Transverse colon (tissue), 4 donors: ENCODE results near the gene LRP4. TPM values are rescaled to one million over a fixed set of nuclear protein-coding genes. Genes with fewer than 3 reads are reported as not detected.

Source experiments
- DNase-seq: peaks from one replicate; pipeline ENCODE4 v3.0.0-alpha.2; 2019
- H3K27ac ChIP-seq, 4 donors: fragments of 200-600 bp; sonication (generic); 2 replicates each; pipeline ENCODE4 v1.5.1; 2016 to 2018; ENCODE audit warnings: inconsistent platforms in 4 of 4
- H3K27me3 ChIP-seq: fragments of 200-600 bp; sonication (generic); 2 replicates; pipeline ENCODE4 v1.5.1; 2017; ENCODE audit warnings: inconsistent platforms
- H3K36me3 ChIP-seq, 4 donors: fragments of 200-600 bp; sonication (generic); 2 replicates each; pipeline ENCODE4 v1.5.1; 2017 to 2019; ENCODE audit warnings: inconsistent platforms in 4 of 4
- H3K4me1 ChIP-seq, 4 donors: fragments of 200-600 bp; sonication (generic); 2 replicates each; pipeline ENCODE4 v1.5.1; 2017 to 2020; ENCODE audit warnings: inconsistent platforms in 4 of 4
- H3K4me3 ChIP-seq, 4 donors: fragments of 200-600 bp; sonication (generic); 1 replicate in 1 of 4; 2 replicates in 3 of 4; pipeline versions ENCODE4 v1.5.1 to v1.6.1; 2017 to 2019; ENCODE audit warnings: inconsistent platforms in 4 of 4
- H3K9me3 ChIP-seq, 2 donors: fragments of 200-600 bp; sonication (generic); 2 replicates each; pipeline ENCODE4 v1.5.1; 2017 to 2019; ENCODE audit warnings: inconsistent platforms in 2 of 2
- CTCF ChIP-seq, 5 experiments: fragments of 200-600 bp in 3 of 5; fragments of 450-650 bp in 2 of 5; sonication (generic) in 3 of 5; IDR thresholded peaks; 1 replicate in 2 of 5; 2 replicates in 3 of 5; pipeline ENCODE4 v1.5.1; 2016 to 2017; ENCODE audit warnings: antibody characterized with exemption in 5 of 5, inconsistent platforms in 3 of 5, mild to moderate bottlenecking in 2 of 5, moderate library complexity in 1 of 5
- EP300 ChIP-seq: sonication (generic); formaldehyde crosslinking; IDR thresholded peaks from one replicate; pipeline ENCODE4 v1.6.1; 2017; ENCODE audit warnings: antibody characterized with exemption, low read depth
- POLR2A ChIP-seq: fragments of 450-650 bp; IDR thresholded peaks from one replicate; pipeline ENCODE4 v1.6.1; 2016; ENCODE audit warnings: antibody characterized with exemption, mild to moderate bottlenecking, moderate library complexity
- POLR2AphosphoS5 ChIP-seq, 3 donors: sonication (generic); formaldehyde crosslinking; IDR thresholded peaks; one replicate each; pipeline ENCODE4 v1.6.1; 2016; ENCODE audit warnings: antibody characterized with exemption in 3 of 3
- WGBS, 2 donors: methylation state at CpG; one replicate each; pipeline ENCODE4 v1.1.5; 2018; ENCODE audit warnings: low coverage in 1 of 2; 5-methylcytosine and 5-hydroxymethylcytosine counted together
- in situ Hi-C, 4 donors: fragments of 200-750 bp; cut with MboI; loops; one replicate each; pipeline versions ENCODE4 v1.15.0 to v1.15.1; 2017; ENCODE audit warnings: low sequenced_read_pairs in 3 of 4, low pct_ligation_motif_present in 1 of 4, low pct_unique_long_range_greater_than_20kb in 1 of 4
- intact Hi-C: fragments of 100-400 bp; cut with DNase I; formaldehyde crosslinking; loops from one replicate; pipeline ENCODE4 v1.15.1; 2023; ENCODE audit warnings: low total_unique reads
- total RNA-seq, 4 donors: library from RNA; depleted of rRNA; stranded (reverse); fragments of >200 nt; gene quantifications; one replicate each; pipeline ENCODE4 v1.1.0, GENCODE V29; 2016

Gene LRP4
- total RNA-seq, 4 donors from 2014 or later, result 7.9 to 52.4 (median 16.2) TPM

GRCh38 chr11:46947399-46948077 lies 29.2 kb upstream of the LRP4 start:
- no peaks in the 10 kb centered on the region for H3K27me3 ChIP-seq
- intact Hi-C loops, result loop anchor here (2.0 kb wide), 1 partner anchor 57 kb away; no protein-coding TSS in a partner anchor
- H3K4me1 ChIP-seq, result peaks cover 10 to 37% (median 20%) of the 10 kb centered on the region in 4 donors
- no peak overlapping the region for H3K4me3 ChIP-seq
- H3K36me3 ChIP-seq, result no peaks in the 10 kb centered on the region
- in situ Hi-C loops, result no loop called here
- DNase-seq, result no peak
- no peaks in the 10 kb centered on the region for H3K9me3 ChIP-seq
- no peak for TF ChIP-seq EP300
- TF ChIP-seq POLR2AphosphoS5 (IDR thresholded peaks at IDR 0.05), result no peak
- no peak for TF ChIP-seq CTCF (IDR thresholded peaks at IDR 0.05)
- WGBS, 2 donors, result 47 to 80% methylated on average over 1 to 3 of the region's 3 CpGs
- H3K27ac ChIP-seq, result peak overlapping the region; percentile 69 to 83 (median 76)

GRCh38 chr11:46944356-46945075 lies 26.2 kb upstream of the LRP4 start:
- no peaks in the 10 kb centered on the region for H3K27me3 ChIP-seq
- no peak overlapping the region for H3K4me3 ChIP-seq
- H3K9me3 ChIP-seq, result no peaks in the 10 kb centered on the region
- no peak overlapping the region for H3K27ac ChIP-seq
- intact Hi-C loops (no loop called here), in situ Hi-C loops (no loop called here)
- no peaks in the 10 kb centered on the region for H3K36me3 ChIP-seq
- WGBS, 2 donors, result 79 to 92% methylated on average over 2 to 4 of the region's 4 CpGs
- peaks cover 10 to 43% (median 20%) of the 10 kb centered on the region in 4 donors for H3K4me1 ChIP-seq
- no peak for DNase-seq
- TF ChIP-seq POLR2AphosphoS5 (IDR thresholded peaks at IDR 0.05), result no peak
- TF ChIP-seq POLR2A, result no peak
- no peak for TF ChIP-seq EP300
- TF ChIP-seq CTCF (IDR thresholded peaks at IDR 0.05), result no peak

- DNase-seq, result peak; percentile 72
- intact Hi-C loops (no loop called here), in situ Hi-C loops (no loop called here)
- WGBS, 2 donors, result 49 to 83% methylated on average over 4 to 6 of the region's 6 CpGs
- TF ChIP-seq CTCF (IDR thresholded peaks at IDR 0.05) (no peak), POLR2A (no peak), POLR2AphosphoS5 (IDR thresholded peaks at IDR 0.05) (peak in 1 of 3 donors; percentile 4)
- H3K36me3 ChIP-seq, result no peaks in the 10 kb centered on the region
- H3K4me3 ChIP-seq, result no peak overlapping the region
- H3K27me3 ChIP-seq, result no peaks in the 10 kb centered on the region
- no peaks in the 10 kb centered on the region for H3K9me3 ChIP-seq
- peaks cover 0 to 25% (median 8%) of the 10 kb centered on the region in 4 donors for H3K4me1 ChIP-seq
- H3K27ac ChIP-seq, result peak overlapping the region; percentile 67 to 81 (median 72)
These were observed 23.8 kb upstream of the LRP4 start for GRCh38 chr11:46942172-46942571.
